HG02884 (cell line): ENCODE results near the gene SNX6.
A peak's percentile ranks its signal among the peaks of the same experiment; 100 is the strongest.
"Not testable (repeated sequence)": the region's sequence is repeated elsewhere in the genome, so short reads cannot be mapped to it uniquely, and the experiment has no call there.

Experiments used
- ATAC-seq: cut with Tn5 transposase; IDR thresholded peaks from one replicate; pipeline ENCODE4 v1.9.1; 2021; ENCODE audit warnings: mild to moderate bottlenecking, moderate library complexity; ENCODE audit not compliant: unreplicated experiment

Gene SNX6

GRCh38 chr14:34569750-34570149, 60.2 kb downstream of the SNX6 start:
- ATAC-seq: no peak

- ATAC-seq: no peak
These were observed 61.1 kb downstream of the SNX6 start for GRCh38 chr14:34568803-34569202.

GRCh38 chr14:34562776-34563150, 67.2 kb downstream of the SNX6 start:
- no peak for ATAC-seq

GRCh38 chr14:34562037-34562775, 67.7 kb downstream of the SNX6 start:
- not testable (repeated sequence) for ATAC-seq

GRCh38 chr14:34556498-34556829, 73.5 kb downstream of the SNX6 start:
- ATAC-seq: peak; percentile 43

GRCh38 chr14:34555583-34556497, 74.1 kb downstream of the SNX6 start:
- peak; percentile 80 for ATAC-seq

GRCh38 chr14:34554540-34555250, 75.3 kb downstream of the SNX6 start:
- ATAC-seq: no peak

- not testable (repeated sequence) for ATAC-seq
These were observed 80.5 kb downstream of the SNX6 start for GRCh38 chr14:34549276-34549966.

GRCh38 chr14:34548472-34548981, 81.4 kb downstream of the SNX6 start:
- no peak for ATAC-seq

- peak; percentile 36 for ATAC-seq
These were observed 82.8 kb downstream of the SNX6 start for GRCh38 chr14:34547136-34547520.

GRCh38 chr14:34546272-34547135, 83.4 kb downstream of the SNX6 start:
- ATAC-seq: peak; percentile 83

GRCh38 chr14:34540181-34541059, 89.5 kb downstream of the SNX6 start:
- not testable (repeated sequence) for ATAC-seq

GRCh38 chr14:34539407-34540180, 90.4 kb downstream of the SNX6 start, which contains the start of gene EAPP:
Gene EAPP, minus strand, starts transcription at chr14:34539701. Its CDS starts 73 bp downstream, at chr14:34539628.
- ATAC-seq: peak; percentile 100

GRCh38 chr14:34538871-34539406, 91.0 kb downstream of the SNX6 start:
- ATAC-seq: peak; percentile 6

- not testable (repeated sequence) for ATAC-seq
These were observed 91.9 kb downstream of the SNX6 start for GRCh38 chr14:34538096-34538495.

GRCh38 chr14:34537677-34538009, 92.3 kb downstream of the SNX6 start:
- no peak for ATAC-seq

GRCh38 chr14:34536951-34537676, 92.8 kb downstream of the SNX6 start:
- no peak for ATAC-seq
